K562 (cell line): ENCODE data around the gene TLCD1. TPM values are rescaled to one million over a fixed set of nuclear protein-coding genes. Genes with fewer than 3 reads are reported as not detected.
A peak's percentile ranks its signal among the peaks of the same experiment; 100 is the strongest.

Experiments
- BHLHE40 ChIP-seq: IDR thresholded peaks from 2 replicates; pipeline ENCODE4 v1.6.1; 2011; ENCODE audit warnings: low read length, improper control_type of control experiment
- E2F6 ChIP-seq, 2 experiments: IDR thresholded peaks; 2 replicates each; pipeline ENCODE4 v1.6.1; 2011; ENCODE audit warnings: borderline replicate concordance in 1 of 2, control low read depth in 1 of 2, low read depth in 1 of 2, low read length in 1 of 2, mild to moderate bottlenecking in 1 of 2, mixed read lengths in 1 of 2, moderate library complexity in 1 of 2; ENCODE audit not compliant: insufficient read depth in 1 of 2, insufficient read length in 1 of 2, poor library complexity in 1 of 2, severe bottlenecking in 1 of 2; ENCODE audit errors: extremely low read depth in 1 of 2
- KAT7 ChIP-seq: sonication (generic); formaldehyde crosslinking; IDR thresholded peaks from 2 replicates; pipeline ENCODE4 v1.8.0; 2022; ENCODE audit warnings: missing genetic modification reagents, mild to moderate bottlenecking, borderline replicate concordance
- L3MBTL2 ChIP-seq: fragments of 450-650 bp; IDR thresholded peaks from 2 replicates; pipeline ENCODE4 v1.6.1; 2016; ENCODE audit warnings: mild to moderate bottlenecking, moderate library complexity
- MAX ChIP-seq: sonication (generic); formaldehyde crosslinking; IDR thresholded peaks from 2 replicates; pipeline ENCODE4 v1.9.0; 2022; ENCODE audit warnings: mild to moderate bottlenecking, missing genetic modification reagents
- MGA ChIP-seq: fragments of 450-650 bp; IDR thresholded peaks from 2 replicates; pipeline ENCODE4 v1.6.1; 2016; ENCODE audit warnings: mild to moderate bottlenecking, moderate library complexity
- NEUROD1 ChIP-seq: fragments of 150-350 bp; IDR thresholded peaks from 2 replicates; pipeline ENCODE4 v1.6.1; 2014; ENCODE audit warnings: borderline replicate concordance, low read length, low read depth; ENCODE audit not compliant: partially characterized antibody
- TSC22D4 ChIP-seq: fragments of 450-650 bp; IDR thresholded peaks from 2 replicates; pipeline ENCODE4 v1.6.1; 2016; ENCODE audit warnings: missing genetic modification characterization, missing biosample characterization, control low read depth
- ZNF280B ChIP-seq: fragments of 250-450 bp; sonication (Bioruptor Pico); IDR thresholded peaks from 2 replicates; pipeline ENCODE4 v1.5.1; 2021; ENCODE audit warnings: mild to moderate bottlenecking
- polyA plus RNA-seq, 8 experiments: library from polyadenylated mRNA; depleted of rRNA in 4 of 8; stranded (reverse) in 5 of 8; unstranded in 3 of 8; fragments of >200 nt; fragmentation: Nextera tagmentation in 2 of 8; fragmentation: Illumina TruSeq in 1 of 8; extraction: Ambion mirVana in 2 of 8; extraction: Trizol in 1 of 8; gene quantifications; 2 replicates each; pipeline versions ENCODE4 v1.2.1 to v1.2.3, GENCODE V29; 2011 to 2014; ENCODE audit warnings: inconsistent platforms in 1 of 8, missing spikeins in 1 of 8
- total RNA-seq, 7 experiments: library from RNA; depleted of rRNA in 6 of 7; stranded (reverse); fragments of >200 nt in 6 of 7; fragmentation: Illumina TruSeq in 2 of 7; extraction: Trizol in 2 of 7; gene quantifications; 2 replicates each; pipeline versions ENCODE4 v1.2.1 to v1.2.3, GENCODE V29; 2011 to 2021; ENCODE audit warnings: low replicate concordance in 1 of 7

TLCD1 gene
- total and polyA plus RNA-seq, 9 of the 15 experiments (the other 6 are each of a cell fraction or from before 2014, with no cell fraction given) = 6.8 to 37.7 (median 21.7) TPM

GRCh38 chr17:28737770-28738679 is 12.0 kb upstream of the TLCD1 start (continued):
- TF ChIP-seq E2F6 (IDR thresholded peaks at IDR 0.05; ENCODE audit: borderline replicate concordance in 1 of 2, extremely low read depth in 1 of 2, insufficient read depth in 1 of 2, insufficient read length in 1 of 2, low read depth in 1 of 2, low read length in 1 of 2, poor library complexity in 1 of 2, severe bottlenecking in 1 of 2) (peak; percentile 19), NEUROD1 (no peak), BHLHE40 (no peak), MAX (CRISPR knock-in tag) (peak; percentile 19; the same call in 1 of the 2 replicates), KAT7 (CRISPR knock-in tag) (no peak), L3MBTL2 (peak; percentile 63), MGA (peak; percentile 60; the same call in 1 of the 2 replicates), TSC22D4 (tag) (no peak), ZNF280B (no peak)
